Measurements from ENCODE around the gene SLC17A7. TPM values are rescaled to one million over a fixed set of nuclear protein-coding genes. Genes with fewer than 3 reads are reported as not detected.

SLC17A7 gene
- total RNA-seq, 1 donor from 2014 or later = not detected

DNA sequence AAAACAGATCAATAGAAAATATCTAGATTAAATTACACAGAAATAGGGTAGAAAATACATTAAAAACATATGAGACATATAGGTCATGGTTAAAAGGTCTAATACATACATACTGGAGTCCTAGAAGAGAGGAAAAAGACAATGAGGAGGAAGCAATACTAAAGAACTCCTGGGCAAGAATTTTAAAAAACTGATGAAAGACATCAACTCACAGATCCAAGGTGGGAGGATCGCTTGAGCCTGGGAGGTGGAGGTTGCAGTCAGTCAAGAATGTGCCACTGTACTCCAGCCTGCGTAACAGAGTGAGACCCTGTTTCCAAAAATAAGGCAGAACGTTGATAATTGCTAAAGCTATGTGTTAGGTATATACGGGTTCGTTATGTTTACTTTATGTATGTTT, 58.7 kb downstream of the SLC17A7 start:
- Histone ChIP-seq H3K4me3 (ENCODE audit: low read depth, low read length) (no peak overlapping the region), H3K27me3 (ENCODE audit: control insufficient read depth, insufficient read depth, low read length) (no peaks in the 10 kb centered on the region), H3K36me3 (ENCODE audit: control insufficient read depth, insufficient read depth, low read length) (no peaks in the 10 kb centered on the region)
- no peak for DNase-seq (ENCODE audit: low read depth)
- TF ChIP-seq, protein P1, sequence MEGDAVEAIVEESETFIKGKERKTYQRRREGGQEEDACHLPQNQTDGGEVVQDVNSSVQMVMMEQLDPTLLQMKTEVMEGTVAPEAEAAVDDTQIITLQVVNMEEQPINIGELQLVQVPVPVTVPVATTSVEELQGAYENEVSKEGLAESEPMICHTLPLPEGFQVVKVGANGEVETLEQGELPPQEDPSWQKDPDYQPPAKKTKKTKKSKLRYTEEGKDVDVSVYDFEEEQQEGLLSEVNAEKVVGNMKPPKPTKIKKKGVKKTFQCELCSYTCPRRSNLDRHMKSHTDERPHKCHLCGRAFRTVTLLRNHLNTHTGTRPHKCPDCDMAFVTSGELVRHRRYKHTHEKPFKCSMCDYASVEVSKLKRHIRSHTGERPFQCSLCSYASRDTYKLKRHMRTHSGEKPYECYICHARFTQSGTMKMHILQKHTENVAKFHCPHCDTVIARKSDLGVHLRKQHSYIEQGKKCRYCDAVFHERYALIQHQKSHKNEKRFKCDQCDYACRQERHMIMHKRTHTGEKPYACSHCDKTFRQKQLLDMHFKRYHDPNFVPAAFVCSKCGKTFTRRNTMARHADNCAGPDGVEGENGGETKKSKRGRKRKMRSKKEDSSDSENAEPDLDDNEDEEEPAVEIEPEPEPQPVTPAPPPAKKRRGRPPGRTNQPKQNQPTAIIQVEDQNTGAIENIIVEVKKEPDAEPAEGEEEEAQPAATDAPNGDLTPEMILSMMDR (IDR thresholded peaks at IDR 0.05; ENCODE audit: insufficient read depth, low read length, poor library complexity, severe bottlenecking) = no peak

DNA sequence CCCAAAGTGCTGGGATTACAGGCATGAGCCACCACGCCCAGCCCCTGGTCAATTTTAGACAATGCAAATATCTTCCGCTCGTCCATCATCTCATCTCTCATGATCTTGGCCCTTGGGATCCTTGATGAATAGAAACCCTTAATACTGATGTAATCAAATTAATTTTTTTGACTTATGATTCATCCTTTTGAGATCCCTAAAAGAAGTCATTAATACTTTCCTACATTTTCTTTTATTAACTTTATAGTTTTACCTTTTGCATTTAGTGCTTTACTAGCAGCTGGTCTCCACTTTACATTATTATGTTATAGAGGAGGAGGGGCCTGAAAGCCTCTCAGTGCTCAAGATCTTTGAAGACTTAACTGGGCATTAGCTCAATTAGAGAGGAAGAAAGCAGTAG, 60.9 kb downstream of the SLC17A7 start:
- no peak for DNase-seq (ENCODE audit: low read depth)
- Histone ChIP-seq H3K4me3 (ENCODE audit: low read depth, low read length) (no peak overlapping the region), H3K36me3 (ENCODE audit: control insufficient read depth, insufficient read depth, low read length) (no peaks in the 10 kb centered on the region), H3K27me3 (ENCODE audit: control insufficient read depth, insufficient read depth, low read length) (peaks cover 4% of the 10 kb centered on the region)
- TF ChIP-seq, protein P1 (IDR thresholded peaks at IDR 0.05; ENCODE audit: insufficient read depth, low read length, poor library complexity, severe bottlenecking) = no peak

Other genes with a start within 250 kb of the SLC17A7 start
- gene SLC6A16, start 116.3 kb downstream of the SLC17A7 start, total RNA-seq = 0.17 and 0.75 TPM in 2 replicates
- 0.07 TPM in 1 of 2 replicates, not detected in the other for gene CD37, start 106.1 kb downstream of the SLC17A7 start, total RNA-seq
- gene TEAD2, start 79.1 kb downstream of the SLC17A7 start, total RNA-seq = 49.7 and 52.6 TPM in 2 replicates
- 0.58 TPM in 1 of 2 replicates, not detected in the other for gene DKKL1, start 77.7 kb downstream of the SLC17A7 start, total RNA-seq
- gene KASH5, start 53.3 kb downstream of the SLC17A7 start, total RNA-seq = 0.07 TPM in 1 of 2 replicates, not detected in the other
- gene PTH2, start 18.1 kb downstream of the SLC17A7 start, total RNA-seq = not detected in 2 replicates
- gene GFY, start 16.1 kb downstream of the SLC17A7 start, total RNA-seq = not detected in 2 replicates
- gene PIH1D1, start 10.3 kb upstream of the SLC17A7 start, total RNA-seq = 101 and 108 TPM in 2 replicates
- 21.8 and 32.9 TPM in 2 replicates for gene ALDH16A1, start 11.7 kb upstream of the SLC17A7 start, total RNA-seq
- gene FLT3LG, start 32.7 kb upstream of the SLC17A7 start, total RNA-seq = 2.3 and 3.0 TPM in 2 replicates
- 2,967 and 3,596 TPM in 2 replicates for gene RPL13A, start 46.1 kb upstream of the SLC17A7 start, total RNA-seq
- 3,617 and 3,738 TPM in 2 replicates for gene RPS11, start 54.9 kb upstream of the SLC17A7 start, total RNA-seq
- 66.7 and 80.2 TPM in 2 replicates for gene FCGRT, start 71.1 kb upstream of the SLC17A7 start, total RNA-seq
- gene RCN3, start 86.5 kb upstream of the SLC17A7 start, total RNA-seq = 16.4 and 20.7 TPM in 2 replicates
- gene NOSIP, start 139.0 kb upstream of the SLC17A7 start, total RNA-seq = 89.4 and 91.4 TPM in 2 replicates
- 5.4 and 7.2 TPM in 2 replicates for gene PRRG2, start 139.8 kb upstream of the SLC17A7 start, total RNA-seq
- 8.9 and 11.5 TPM in 2 replicates for gene PRR12, start 149.7 kb upstream of the SLC17A7 start, total RNA-seq
- 32.8 and 44.1 TPM in 2 replicates for gene RRAS, start 198.6 kb upstream of the SLC17A7 start, total RNA-seq
- gene SCAF1, start 200.7 kb upstream of the SLC17A7 start, total RNA-seq = 38.9 and 51.1 TPM in 2 replicates
- gene IRF3, start 224.3 kb upstream of the SLC17A7 start, total RNA-seq = 47.3 and 66.6 TPM in 2 replicates
- gene BCL2L12, start 224.4 kb upstream of the SLC17A7 start, total RNA-seq = 13.9 and 19.8 TPM in 2 replicates
- 284 and 314 TPM in 2 replicates for gene PRMT1, start 235.7 kb upstream of the SLC17A7 start, total RNA-seq
- gene ADM5, start 248.1 kb upstream of the SLC17A7 start, total RNA-seq = 1.0 TPM in 2 replicates
- 2.7 and 3.4 TPM in 2 replicates for gene CPT1C, start 249.6 kb upstream of the SLC17A7 start, total RNA-seq

Data from kidney epithelial cell (primary cell).